Forelimb muscle (tissue), 1 donor: ENCODE results near the gene KNOP1. TPM values are rescaled to one million over a fixed set of nuclear protein-coding genes. Genes with fewer than 3 reads are reported as not detected.

ENCODE experiments used
- DNase-seq: peaks from one replicate; pipeline ENCODE4 v3.0.0-alpha.2; 2013; ENCODE audit warnings: low read depth
- polyA plus RNA-seq: library from polyadenylated mRNA; unstranded; fragments of 120-200 nt; gene quantifications from one replicate; pipeline ENCODE4 v1.2.1, GENCODE V29; 2013; ENCODE audit not compliant: insufficient read length

Gene KNOP1
- polyA plus RNA-seq, 1 donor: 30.6 TPM

DNA sequence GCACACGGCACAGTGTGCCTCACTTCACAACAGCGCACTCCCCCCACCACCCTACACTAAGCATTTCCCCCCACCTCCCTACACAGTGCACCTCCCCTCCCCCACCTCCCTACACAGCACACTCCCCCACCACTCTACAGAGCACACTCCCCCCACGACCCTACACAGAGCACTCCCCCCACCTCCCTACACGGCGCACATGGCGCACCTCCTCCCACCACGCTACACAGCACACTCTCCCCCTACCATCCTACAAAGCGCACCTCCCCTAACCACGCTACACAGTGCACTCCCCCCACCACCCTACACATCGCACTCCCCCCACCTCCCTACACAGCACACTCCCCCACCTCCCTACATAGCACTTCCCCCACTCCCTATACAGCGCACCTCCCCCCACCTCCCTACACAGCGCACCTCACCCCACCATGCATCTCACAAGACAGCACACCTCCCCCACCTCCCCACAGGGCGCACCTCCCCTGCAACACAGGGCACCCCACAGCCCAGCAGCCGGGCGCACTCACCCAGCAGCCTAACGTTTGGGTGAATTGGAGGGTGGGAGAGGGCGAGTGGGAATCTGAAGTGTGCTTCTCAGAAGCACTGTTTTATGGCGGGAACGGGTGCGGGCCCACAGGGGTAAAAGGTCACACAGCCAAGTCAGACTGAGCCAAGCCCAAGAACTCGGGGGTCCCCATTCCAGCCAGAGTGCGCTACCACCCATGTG, 10.3 kb downstream of the KNOP1 start:
- DNase-seq: no peak

DNA sequence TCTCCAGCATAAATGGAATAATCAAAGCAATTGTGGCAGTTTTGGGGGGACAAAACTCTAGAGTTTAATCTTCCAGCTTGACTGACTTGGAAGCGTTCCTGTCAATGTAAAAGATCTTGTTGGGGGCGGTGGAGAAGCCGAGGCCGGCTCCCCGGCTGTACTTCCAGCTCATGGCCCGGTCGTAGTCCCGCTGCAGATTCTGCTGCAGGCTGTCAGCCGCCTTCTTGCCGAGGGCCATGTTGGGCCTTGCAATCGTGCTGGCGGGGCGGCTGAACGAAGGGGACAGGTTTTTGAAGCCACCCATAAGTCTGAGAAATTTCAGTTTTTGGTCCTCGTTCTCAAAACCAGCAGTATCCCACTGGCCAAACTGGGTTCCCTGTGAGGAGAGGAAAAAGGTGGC, 11.2 kb downstream of the KNOP1 start:
- no peak for DNase-seq

GRCh38 chr16:19705843-19706242, 12.2 kb downstream of the KNOP1 start:
- no peak for DNase-seq

DNA sequence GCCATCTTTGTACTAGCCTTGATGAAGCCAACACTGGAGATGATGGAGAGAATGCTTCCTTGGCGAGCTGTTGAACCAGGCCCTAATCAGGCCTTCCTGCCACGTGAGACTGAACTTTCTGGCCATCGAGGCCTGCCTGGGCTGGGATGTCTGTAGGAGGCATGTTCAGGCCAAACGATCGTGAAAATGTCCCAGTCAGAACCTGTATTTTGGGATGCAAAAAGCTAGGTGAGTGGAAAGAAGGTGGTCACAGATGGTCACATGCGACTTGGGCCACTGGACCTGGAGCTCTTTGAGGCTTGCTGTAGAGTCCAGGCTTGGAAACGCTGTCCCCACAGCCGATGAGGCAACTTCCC, 12.9 kb downstream of the KNOP1 start:
- DNase-seq: no peak

DNA sequence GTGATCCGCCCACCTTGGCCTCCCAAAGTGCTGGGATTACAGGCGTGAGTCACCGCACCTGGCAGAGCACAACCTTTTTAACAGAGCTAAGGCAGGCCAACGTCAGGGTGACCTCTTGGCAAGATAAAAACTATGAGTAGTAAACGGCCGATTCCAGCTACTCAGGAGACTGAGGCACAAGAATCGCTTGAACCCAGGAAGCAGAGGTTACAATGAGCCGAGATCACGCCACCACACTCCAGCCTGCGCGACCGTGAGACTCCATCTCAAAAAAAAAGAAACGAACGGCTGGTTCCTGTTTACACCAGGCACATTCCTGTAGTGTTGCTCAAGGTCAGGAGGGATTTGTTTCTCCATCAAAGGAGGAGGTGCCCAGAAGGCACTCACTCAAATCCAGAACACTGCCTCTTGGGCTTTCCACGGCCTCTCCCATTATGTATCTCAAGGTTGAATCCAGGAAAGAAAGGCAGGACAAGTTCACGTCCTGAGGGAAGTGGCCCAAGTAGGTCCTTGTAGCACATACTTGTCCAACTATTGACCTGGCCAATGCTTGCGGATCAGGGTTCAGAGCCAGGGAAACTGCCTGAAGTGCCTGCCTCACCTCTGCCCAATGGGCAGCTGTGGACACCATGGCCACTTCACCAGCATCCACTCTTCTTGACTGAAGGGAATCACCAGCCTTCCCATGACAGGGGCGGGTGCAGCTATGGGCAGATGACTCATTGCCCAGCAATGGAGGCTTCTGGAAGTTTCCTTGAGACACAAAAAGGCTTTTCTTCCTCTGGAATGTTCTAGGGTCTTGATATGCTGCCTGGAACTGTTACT, 13.5 kb downstream of the KNOP1 start:
- no peak for DNase-seq

- no peak for DNase-seq
Measured at GRCh38 chr16:19703172-19703889, 14.7 kb downstream of the KNOP1 start.

GRCh38 chr16:19701091-19701490, 16.9 kb downstream of the KNOP1 start:
- DNase-seq: no peak

DNA sequence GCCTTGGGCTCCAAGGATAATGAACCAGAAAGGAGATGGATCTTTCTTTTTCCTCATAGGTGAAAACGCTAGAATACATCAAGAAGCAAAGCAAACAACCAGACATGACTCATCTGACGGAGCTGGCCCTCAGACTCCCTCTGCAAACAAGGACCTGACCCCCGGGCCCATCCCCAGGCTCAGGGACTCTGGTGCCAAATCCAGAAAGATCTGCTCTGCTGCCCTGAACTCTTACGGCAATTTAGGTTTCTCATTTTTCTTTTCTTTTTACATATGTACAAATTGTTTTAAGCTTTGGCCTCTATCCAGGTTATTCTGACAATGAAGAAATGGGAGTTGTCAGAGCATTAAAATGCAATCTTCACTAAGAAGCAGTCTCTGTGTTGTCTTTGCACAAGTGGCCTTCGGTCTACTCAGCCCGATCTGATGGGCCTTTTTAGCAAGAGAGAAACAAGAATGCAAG, 17.7 kb downstream of the KNOP1 start:
- DNase-seq: no peak

DNA sequence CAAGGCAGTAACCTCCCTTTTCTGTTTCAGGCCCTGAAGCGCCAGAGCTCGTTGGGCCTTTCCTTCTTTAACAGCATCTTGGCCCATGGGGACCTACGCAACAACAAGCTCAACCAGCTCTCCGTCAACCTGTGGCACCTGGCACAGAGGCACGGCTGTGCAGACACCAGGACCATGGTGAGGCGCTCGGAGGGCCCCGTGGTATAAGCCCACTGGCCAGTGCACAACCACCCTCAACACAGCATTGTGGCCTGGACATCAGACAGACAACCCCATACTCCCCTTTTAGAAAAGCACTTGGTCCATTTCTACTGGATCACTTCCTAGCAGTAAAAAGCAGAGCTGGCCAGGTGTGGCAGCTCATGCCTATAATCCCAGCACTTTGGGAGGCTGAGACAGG, 18.6 kb downstream of the KNOP1 start:
- no peak for DNase-seq

DNA sequence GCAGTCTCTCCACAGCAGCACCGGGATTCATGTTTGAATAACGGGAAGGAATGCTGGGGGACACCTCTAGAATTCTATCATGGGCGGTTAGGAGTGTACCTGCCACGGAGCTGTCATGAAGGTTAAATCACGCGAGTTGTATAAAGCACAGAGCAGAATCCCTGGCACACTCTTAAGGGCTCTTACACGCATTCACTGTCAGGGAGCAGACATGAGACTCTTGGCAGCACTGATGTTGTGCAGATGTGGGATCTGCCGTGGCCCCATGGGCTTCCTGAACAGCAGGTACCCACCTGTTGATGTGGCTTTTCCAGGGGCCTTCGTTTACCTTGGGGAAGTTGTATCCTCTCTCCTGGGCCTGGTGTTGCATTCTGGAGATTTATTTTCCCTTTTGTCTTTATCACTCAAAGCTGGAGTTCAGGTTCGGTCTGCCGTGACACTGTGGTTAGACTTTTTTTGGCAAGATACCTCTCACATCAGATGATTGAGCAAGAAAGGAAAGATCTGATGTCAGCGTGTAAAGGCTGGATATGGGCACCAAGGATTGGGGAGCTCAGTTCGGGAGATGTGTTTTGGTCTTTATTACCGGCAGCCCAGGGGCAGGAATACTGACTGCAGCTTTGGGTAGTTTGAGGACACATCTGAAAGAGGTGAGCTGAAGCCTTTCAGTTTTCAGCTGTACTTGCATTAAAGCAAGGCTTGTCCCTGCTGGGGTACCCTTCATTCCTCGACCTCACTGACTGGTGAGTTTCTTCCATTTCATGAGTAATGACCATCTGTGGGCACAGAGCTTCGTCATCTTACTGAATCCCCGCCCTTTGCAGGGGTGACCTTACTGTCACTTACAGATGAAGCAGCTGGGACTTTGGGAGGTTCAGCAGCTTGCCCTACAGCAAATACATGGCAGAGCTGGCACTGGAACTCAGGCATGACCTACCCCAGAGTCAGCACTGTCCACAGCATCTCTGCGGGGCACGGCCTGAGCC, 19.3 kb downstream of the KNOP1 start:
- no peak for DNase-seq

GRCh38 chr16:19697756-19698318, 20.2 kb downstream of the KNOP1 start:
- DNase-seq: no peak

- DNase-seq: no peak
Measured at GRCh38 chr16:19696961-19697360, 21.1 kb downstream of the KNOP1 start.

DNA sequence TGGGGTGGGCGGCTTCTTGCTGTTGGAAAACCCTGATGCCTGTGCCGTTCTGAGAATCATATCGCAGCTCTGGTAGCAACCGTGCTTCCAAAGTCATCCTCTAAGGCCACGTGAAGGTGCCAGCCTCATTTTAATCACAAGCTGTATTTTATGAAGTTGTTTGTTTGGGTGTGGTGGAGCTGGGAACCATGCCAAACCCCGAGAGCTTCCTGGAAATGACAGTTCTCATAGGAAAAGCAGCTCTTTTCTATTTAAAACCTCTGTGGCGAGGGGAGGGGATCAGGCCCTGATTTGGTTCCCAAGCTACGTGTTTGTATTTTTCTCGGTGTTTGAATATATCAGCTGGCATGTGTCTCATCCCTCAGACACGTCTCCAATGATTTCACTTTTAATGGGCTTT, 21.7 kb downstream of the KNOP1 start:
- DNase-seq: no peak

GRCh38 chr16:19694989-19695388, 23.0 kb downstream of the KNOP1 start:
- DNase-seq: no peak

GRCh38 chr16:19691161-19691711, 26.8 kb downstream of the KNOP1 start:
- DNase-seq: no peak

DNA sequence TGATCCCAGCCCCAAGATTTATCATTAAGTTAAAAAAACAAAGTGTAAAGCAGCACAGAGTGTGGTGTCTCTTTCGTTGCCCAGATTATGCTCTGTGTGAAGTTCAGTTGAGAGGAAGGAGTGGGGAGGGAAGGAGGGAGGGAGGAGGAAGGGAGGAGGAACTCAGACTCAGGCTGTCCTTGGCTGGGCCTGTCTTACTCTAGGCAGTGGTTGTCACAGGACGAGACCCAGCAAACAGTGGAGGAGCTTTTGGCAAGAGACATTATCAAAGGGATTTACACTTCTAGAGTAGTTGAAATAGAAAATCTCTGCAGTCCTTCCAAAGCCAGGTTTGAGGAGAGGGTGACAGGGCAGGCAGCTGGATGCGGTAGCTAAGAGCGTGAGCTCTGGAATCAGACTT, 27.8 kb downstream of the KNOP1 start:
- DNase-seq: no peak

DNA sequence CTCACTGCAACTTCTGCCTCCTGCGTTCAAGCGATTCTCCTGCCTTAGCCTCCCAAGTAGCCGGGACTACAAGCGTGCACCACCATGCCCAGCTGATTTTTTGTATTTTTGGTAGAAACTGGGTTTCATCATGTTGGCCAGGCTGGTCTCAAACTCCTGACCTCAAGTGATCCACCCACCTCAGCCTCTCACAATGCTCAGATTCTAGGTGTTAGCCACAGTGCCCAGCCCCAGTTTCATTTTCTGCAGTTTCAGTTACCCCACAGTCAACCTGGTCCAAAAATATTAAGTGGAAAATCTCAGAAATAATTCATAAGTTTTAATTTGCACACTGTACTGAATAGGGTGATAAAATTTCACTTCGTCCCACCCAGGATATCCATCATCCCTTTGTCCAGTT, 28.7 kb downstream of the KNOP1 start:
- DNase-seq: no peak

DNA sequence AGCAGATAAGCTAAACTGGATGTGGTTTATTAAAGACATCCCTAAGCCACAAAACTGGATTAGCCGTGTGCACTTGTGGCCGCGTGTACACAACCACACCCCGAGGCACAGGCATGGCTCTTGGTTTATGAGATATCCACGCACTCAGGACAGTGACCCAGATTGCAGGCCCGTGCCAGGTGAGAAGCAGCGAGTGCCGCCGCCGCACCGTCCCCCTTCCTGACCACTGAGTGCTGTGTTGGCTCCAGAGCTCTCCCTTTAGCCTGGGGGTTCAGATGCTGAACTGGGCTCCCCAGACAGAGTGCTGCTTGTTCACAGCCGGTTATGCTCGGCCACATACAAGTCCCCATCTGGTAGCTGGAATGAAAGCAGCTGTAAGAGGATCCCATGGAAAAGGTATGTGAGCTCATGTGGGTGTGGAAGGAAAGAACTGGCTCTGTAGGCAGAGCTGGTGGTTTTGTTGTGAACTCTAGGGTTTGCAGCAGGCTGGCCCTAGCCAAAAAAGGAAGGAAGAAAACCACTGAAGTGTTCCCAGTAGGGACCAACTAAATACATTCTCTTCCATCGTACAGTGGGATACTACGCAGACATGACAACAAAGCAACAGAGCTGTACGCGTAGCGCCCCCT, 29.5 kb downstream of the KNOP1 start:
- DNase-seq: no peak

GRCh38 chr16:19687279-19687678, 30.7 kb downstream of the KNOP1 start:
- DNase-seq: no peak

DNA sequence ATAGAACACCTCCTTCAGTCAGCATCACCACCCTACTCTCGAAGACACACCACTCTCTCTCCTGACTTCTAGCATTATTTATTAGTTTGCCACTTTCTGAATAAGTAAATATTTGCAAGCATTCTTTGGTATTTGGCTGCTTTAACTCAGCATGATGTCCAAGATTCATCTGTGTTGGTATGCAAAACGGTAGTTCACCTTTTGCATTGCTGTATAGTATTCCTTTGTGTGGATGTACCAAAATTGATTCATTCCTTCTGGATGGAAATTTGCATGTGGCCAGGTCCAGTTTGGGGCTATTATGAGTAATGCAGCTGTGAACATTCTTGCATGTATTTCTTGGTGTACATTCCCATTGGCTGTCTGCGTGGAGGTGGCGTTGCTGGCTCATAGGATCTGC, 32.9 kb downstream of the KNOP1 start:
- no peak for DNase-seq
